ENCODE data around the gene SPOCK1. TPM values are rescaled to one million over a fixed set of nuclear protein-coding genes. Genes with fewer than 3 reads are reported as not detected.

SPOCK1 gene
- total RNA-seq, 1 experiment from 2014 or later: 10.9 TPM

GRCh38 chr5:137374110-137374714, 124.9 kb downstream of the SPOCK1 start:
- no peak overlapping the region for H3K4me3 Mint-ChIP-seq
- H3K27ac Mint-ChIP-seq: no peak overlapping the region

More at GRCh38 chr5:137374110-137374714, 124.9 kb downstream of the SPOCK1 start:
- Histone ChIP-seq H3K14ac (ENCODE audit: insufficient read depth, low read length) (no peak overlapping the region), H3K79me2 (ENCODE audit: insufficient read depth, low read length) (no peaks in the 10 kb centered on the region), H3K4ac (ENCODE audit: low read depth, low read length) (no peak overlapping the region), H4K5ac (ENCODE audit: insufficient read length, low read depth, low read length) (no peak overlapping the region), H2AK5ac (ENCODE audit: insufficient read length, low read length) (no peak overlapping the region), H4K20me1 (ENCODE audit: control insufficient read depth, insufficient read depth, insufficient read length) (no peaks in the 10 kb centered on the region), H3T11ph (ENCODE audit: low read length) (no peak overlapping the region), H2BK5ac (ENCODE audit: insufficient read length, low read length) (no peak overlapping the region), H3K4me2 (ENCODE audit: insufficient read depth, insufficient read length, low read length) (no peak overlapping the region), H3K9me3 (ENCODE audit: control insufficient read depth, low read depth, low read length) (no peaks in the 10 kb centered on the region), H3K79me1 (ENCODE audit: insufficient read depth, low read depth, low read length, poor library complexity, severe bottlenecking) (no peaks in the 10 kb centered on the region), H4K91ac (ENCODE audit: insufficient read length, low read depth, low read length) (no peak overlapping the region), H3K23me2 (ENCODE audit: insufficient read length, low read depth, low read length, poor library complexity, severe bottlenecking) (no peaks in the 10 kb centered on the region), H2BK20ac (ENCODE audit: low read depth, low read length, poor library complexity, severe bottlenecking) (no peak overlapping the region), H2BK120ac (ENCODE audit: low read depth, low read length, poor library complexity, severe bottlenecking) (no peak overlapping the region), H2BK12ac (ENCODE audit: insufficient read length, low read depth, low read length) (no peak overlapping the region), H4K8ac (replicated peaks; ENCODE audit: insufficient read length, low read depth, low read length) (no peak overlapping the region), H3K18ac (ENCODE audit: insufficient read length, low read depth, low read length) (no peak overlapping the region), H2BK15ac (ENCODE audit: low read depth, low read length) (no peak overlapping the region), H3K27ac (ENCODE audit: insufficient read length, low read depth, low read length) (no peak overlapping the region), H3K9ac (ENCODE audit: extremely low read depth, insufficient read length, low read length) (no peak overlapping the region), H3K27me3 (ENCODE audit: insufficient read depth, low read length) (no peaks in the 10 kb centered on the region), H2AFZ (ENCODE audit: low read length) (no peak overlapping the region), H3K56ac (ENCODE audit: insufficient read length, low read depth, low read length) (no peak overlapping the region), H3K23ac (ENCODE audit: insufficient read length, low read depth, low read length) (no peak overlapping the region), H3K4me1 (ENCODE audit: insufficient read depth, low read length) (no peaks in the 10 kb centered on the region; the same call in 1 of the 2 replicates)
- WGBS (ENCODE audit: extremely low coverage, insufficient read length, low lambda C conversion rate): no CpG with 5 or more reads among the region's 7 CpGs
- Mint-ChIP-seq H3K27me3 (ENCODE audit: low read depth) (no peaks in the 10 kb centered on the region), H3K4me1 (peaks cover 6 to 7% of the 10 kb centered on the region in 2 experiments), H3K36me3 (ENCODE audit: insufficient read depth in 1 of 3, low read depth in 3 of 3) (no peaks in the 10 kb centered on the region), H3K9me3 (no peaks in the 10 kb centered on the region)
- no peak for TF ChIP-seq CTCF (conservative IDR thresholded peaks at IDR 0.05)
- DNase-seq: no peak

Data from H9 (cell line).